ENCODE results near the gene MATR3.

Gene MATR3

DNA sequence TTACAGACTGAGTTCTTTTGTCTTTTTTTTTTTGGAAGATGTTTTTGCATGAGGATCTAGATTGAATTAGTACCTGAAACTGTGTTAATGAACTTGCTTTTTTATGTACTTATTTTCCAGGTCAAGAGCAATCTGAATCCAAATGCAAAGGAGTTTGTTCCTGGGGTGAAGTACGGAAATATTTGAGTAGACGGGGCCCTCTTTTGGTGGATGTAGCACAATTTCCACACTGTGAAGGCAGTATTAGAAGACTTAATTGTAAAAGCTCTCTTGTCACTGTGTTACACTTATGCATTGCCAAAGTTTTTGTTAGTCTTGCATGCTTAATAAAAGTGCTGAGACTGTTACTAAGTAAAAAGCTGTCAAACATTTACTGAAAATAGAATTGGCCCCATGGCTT, 75.1 kb downstream of the MATR3 start:
- H3K9ac ChIP-seq (ENCODE audit: low read length in 5 of 5) = no peak overlapping the region
- H3K9me3 ChIP-seq (ENCODE audit: control insufficient read depth in 5 of 5, low read length in 5 of 5) = no peaks in the 10 kb centered on the region
- H3K27me3 ChIP-seq (ENCODE audit: control insufficient read depth in 5 of 5, insufficient read depth in 4 of 5, low read length in 5 of 5) = no peaks in the 10 kb centered on the region
- no peak overlapping the region for H3K27ac ChIP-seq (ENCODE audit: low read depth, low read length)
- H3K36me3 ChIP-seq (ENCODE audit: control insufficient read depth in 5 of 5, insufficient read depth in 5 of 5, low read length in 5 of 5) = peaks cover 39 to 73% (median 59%) of the 10 kb centered on the region in 5 donors
- no peak overlapping the region for H3K4me3 ChIP-seq (ENCODE audit: low read depth in 1 of 5, low read length in 5 of 5)
- peaks cover 0 to 17% (median 4%) of the 10 kb centered on the region in 5 donors for H3K4me1 ChIP-seq (ENCODE audit: control insufficient read depth in 5 of 5, insufficient read depth in 5 of 5, low read length in 5 of 5)

- Histone ChIP-seq H3K4me3 (ENCODE audit: low read depth in 1 of 5, low read length in 5 of 5) (no peak overlapping the region), H3K9me3 (ENCODE audit: control insufficient read depth in 5 of 5, low read length in 5 of 5) (no peaks in the 10 kb centered on the region), H3K27me3 (ENCODE audit: control insufficient read depth in 5 of 5, insufficient read depth in 4 of 5, low read length in 5 of 5) (no peaks in the 10 kb centered on the region), H3K9ac (ENCODE audit: low read length in 5 of 5) (no peak overlapping the region), H3K4me1 (ENCODE audit: control insufficient read depth in 5 of 5, insufficient read depth in 5 of 5, low read length in 5 of 5) (peaks cover 0 to 20% (median 6%) of the 10 kb centered on the region in 5 donors), H3K27ac (ENCODE audit: low read depth, low read length) (no peak overlapping the region), H3K36me3 (ENCODE audit: control insufficient read depth in 5 of 5, insufficient read depth in 5 of 5, low read length in 5 of 5) (peaks cover 33 to 71% (median 57%) of the 10 kb centered on the region in 5 donors)
These were observed 75.6 kb downstream of the MATR3 start for GRCh38 chr5:139369181-139369580.

GRCh38 chr5:139371482-139372435, 78.2 kb downstream of the MATR3 start:
- Histone ChIP-seq H3K36me3 (ENCODE audit: control insufficient read depth in 5 of 5, insufficient read depth in 5 of 5, low read length in 5 of 5) (peaks cover 24 to 55% (median 44%) of the 10 kb centered on the region in 5 donors), H3K9me3 (ENCODE audit: control insufficient read depth in 5 of 5, low read length in 5 of 5) (no peaks in the 10 kb centered on the region), H3K4me3 (ENCODE audit: low read depth in 1 of 5, low read length in 5 of 5) (no peak overlapping the region), H3K4me1 (ENCODE audit: control insufficient read depth in 5 of 5, insufficient read depth in 5 of 5, low read length in 5 of 5) (peaks cover 0 to 20% (median 6%) of the 10 kb centered on the region in 5 donors), H3K27ac (ENCODE audit: low read depth, low read length) (no peak overlapping the region), H3K27me3 (ENCODE audit: control insufficient read depth in 5 of 5, insufficient read depth in 4 of 5, low read length in 5 of 5) (no peaks in the 10 kb centered on the region), H3K9ac (ENCODE audit: low read length in 5 of 5) (no peak overlapping the region)

DNA sequence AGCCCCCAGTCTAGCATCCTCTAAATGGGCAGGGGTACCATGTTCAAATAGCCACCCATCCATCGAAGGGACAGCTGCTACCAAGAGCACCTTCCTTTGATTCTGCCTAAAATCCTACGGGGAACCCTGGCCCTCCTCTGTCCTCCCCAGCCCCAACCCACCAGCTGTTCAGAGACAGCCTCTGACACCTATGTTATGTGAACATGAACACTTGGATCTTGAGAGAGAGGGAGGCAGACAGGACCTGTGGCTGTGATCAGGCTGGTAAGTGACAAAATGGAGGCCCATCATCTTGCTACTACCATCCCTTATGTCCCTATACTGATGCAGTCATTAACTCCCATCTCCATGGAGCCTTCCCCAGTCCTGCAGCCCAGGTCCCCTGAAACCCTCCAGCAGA, 81.4 kb downstream of the MATR3 start:
- Histone ChIP-seq H3K4me3 (ENCODE audit: low read depth in 1 of 5, low read length in 5 of 5) (no peak overlapping the region), H3K36me3 (ENCODE audit: control insufficient read depth in 5 of 5, insufficient read depth in 5 of 5, low read length in 5 of 5) (peaks cover 6 to 32% (median 23%) of the 10 kb centered on the region in 5 donors), H3K27me3 (ENCODE audit: control insufficient read depth in 5 of 5, insufficient read depth in 4 of 5, low read length in 5 of 5) (no peaks in the 10 kb centered on the region), H3K4me1 (ENCODE audit: control insufficient read depth in 5 of 5, insufficient read depth in 5 of 5, low read length in 5 of 5) (peaks cover 0 to 20% (median 9%) of the 10 kb centered on the region in 5 donors), H3K9ac (ENCODE audit: low read length in 5 of 5) (no peak overlapping the region), H3K27ac (ENCODE audit: low read depth, low read length) (no peak overlapping the region), H3K9me3 (ENCODE audit: control insufficient read depth in 5 of 5, low read length in 5 of 5) (no peaks in the 10 kb centered on the region)

GRCh38 chr5:139376364-139376763, 82.8 kb downstream of the MATR3 start:
- H3K27me3 ChIP-seq (ENCODE audit: control insufficient read depth in 5 of 5, insufficient read depth in 4 of 5, low read length in 5 of 5) = no peaks in the 10 kb centered on the region
- no peak overlapping the region for H3K9ac ChIP-seq (ENCODE audit: low read length in 5 of 5)
- H3K36me3 ChIP-seq (ENCODE audit: control insufficient read depth in 5 of 5, insufficient read depth in 5 of 5, low read length in 5 of 5) = peaks cover 3 to 28% (median 18%) of the 10 kb centered on the region in 5 donors
- H3K9me3 ChIP-seq (ENCODE audit: control insufficient read depth in 5 of 5, low read length in 5 of 5) = no peaks in the 10 kb centered on the region
- H3K4me3 ChIP-seq (ENCODE audit: low read depth in 1 of 5, low read length in 5 of 5) = no peak overlapping the region
- peaks cover 0 to 20% (median 9%) of the 10 kb centered on the region in 5 donors for H3K4me1 ChIP-seq (ENCODE audit: control insufficient read depth in 5 of 5, insufficient read depth in 5 of 5, low read length in 5 of 5)
- H3K27ac ChIP-seq (ENCODE audit: low read depth, low read length) = no peak overlapping the region

GRCh38 chr5:139377226-139377625, 83.7 kb downstream of the MATR3 start:
- Histone ChIP-seq H3K9me3 (ENCODE audit: control insufficient read depth in 5 of 5, low read length in 5 of 5) (no peaks in the 10 kb centered on the region), H3K36me3 (ENCODE audit: control insufficient read depth in 5 of 5, insufficient read depth in 5 of 5, low read length in 5 of 5) (peaks cover 0 to 20% (median 9%) of the 10 kb centered on the region in 5 donors), H3K4me3 (ENCODE audit: low read depth in 1 of 5, low read length in 5 of 5) (no peak overlapping the region), H3K27ac (ENCODE audit: low read depth, low read length) (no peak overlapping the region), H3K27me3 (ENCODE audit: control insufficient read depth in 5 of 5, insufficient read depth in 4 of 5, low read length in 5 of 5) (no peaks in the 10 kb centered on the region), H3K4me1 (ENCODE audit: control insufficient read depth in 5 of 5, insufficient read depth in 5 of 5, low read length in 5 of 5) (peaks cover 0 to 17% (median 9%) of the 10 kb centered on the region in 5 donors), H3K9ac (ENCODE audit: low read length in 5 of 5) (no peak overlapping the region)

DNA sequence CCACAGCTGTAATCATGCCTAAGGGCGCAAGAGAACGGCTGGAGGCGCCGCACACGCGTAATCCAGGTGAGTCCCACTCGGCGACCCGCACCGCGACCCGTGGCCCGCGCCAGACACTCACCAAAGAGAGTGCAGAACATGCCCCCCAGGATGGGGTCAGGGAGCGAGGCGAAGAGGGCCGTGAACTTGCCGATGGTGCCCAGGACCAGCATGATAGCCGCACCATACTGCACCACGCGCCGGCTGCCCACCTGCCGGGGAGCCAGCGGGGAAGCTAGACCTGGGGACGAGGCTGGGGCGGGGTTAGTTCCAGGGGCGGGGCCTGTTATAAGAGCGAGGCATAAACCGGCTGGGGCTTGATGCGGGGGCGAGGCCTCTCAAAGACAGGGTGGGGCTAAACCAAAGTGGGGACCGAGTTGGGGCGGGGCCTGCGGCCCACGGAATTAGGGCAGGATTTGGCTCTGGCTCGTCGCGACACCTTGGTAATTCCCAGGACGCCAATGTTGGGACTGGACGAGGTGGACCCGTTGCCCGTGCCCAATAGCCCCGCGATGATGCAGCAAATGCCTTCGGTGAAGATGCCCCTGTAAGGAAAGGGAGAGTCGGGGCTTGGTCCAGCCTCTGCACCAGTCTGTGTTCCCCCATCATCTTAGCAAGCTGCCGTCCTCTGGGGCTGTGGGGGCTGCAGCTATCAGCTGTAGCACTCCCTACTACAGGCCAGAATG, 84.7 kb downstream of the MATR3 start:
- Histone ChIP-seq H3K9ac (ENCODE audit: low read length in 5 of 5) (no peak overlapping the region), H3K27me3 (ENCODE audit: control insufficient read depth in 5 of 5, insufficient read depth in 4 of 5, low read length in 5 of 5) (no peaks in the 10 kb centered on the region), H3K4me3 (ENCODE audit: low read depth in 1 of 5, low read length in 5 of 5) (no peak overlapping the region), H3K36me3 (ENCODE audit: control insufficient read depth in 5 of 5, insufficient read depth in 5 of 5, low read length in 5 of 5) (peaks cover 0 to 20% (median 9%) of the 10 kb centered on the region in 5 donors), H3K4me1 (ENCODE audit: control insufficient read depth in 5 of 5, insufficient read depth in 5 of 5, low read length in 5 of 5) (peaks cover 0 to 9% (median 6%) of the 10 kb centered on the region in 5 donors), H3K27ac (ENCODE audit: low read depth, low read length) (no peak overlapping the region), H3K9me3 (ENCODE audit: control insufficient read depth in 5 of 5, low read length in 5 of 5) (no peaks in the 10 kb centered on the region)

DNA sequence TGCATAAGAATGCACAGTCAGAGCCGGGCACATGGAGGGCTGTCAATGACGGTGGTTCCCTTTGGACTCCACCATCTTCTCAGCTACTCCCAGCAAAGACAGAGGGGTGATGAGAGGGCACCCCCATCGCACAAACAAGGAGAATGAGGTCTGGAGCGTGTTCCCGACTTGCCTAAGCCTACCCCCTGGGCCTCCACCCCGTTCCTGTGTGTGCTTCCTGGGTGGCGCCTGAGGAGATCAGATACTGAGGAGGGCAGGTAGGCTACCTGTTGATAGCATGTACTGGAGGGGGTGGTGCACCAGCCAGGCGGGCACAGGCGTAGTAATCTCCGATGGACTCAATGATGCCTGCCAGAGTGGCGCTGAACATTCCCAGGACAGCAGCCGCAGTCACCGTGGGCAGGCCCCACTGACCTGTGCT, 85.4 kb downstream of the MATR3 start:
- H3K4me1 ChIP-seq (ENCODE audit: control insufficient read depth in 5 of 5, insufficient read depth in 5 of 5, low read length in 5 of 5) = peaks cover 0 to 5% (median under 1%) of the 10 kb centered on the region in 5 donors
- H3K27me3 ChIP-seq (ENCODE audit: control insufficient read depth in 5 of 5, insufficient read depth in 4 of 5, low read length in 5 of 5) = no peaks in the 10 kb centered on the region
- no peak overlapping the region for H3K9ac ChIP-seq (ENCODE audit: low read length in 5 of 5)
- H3K36me3 ChIP-seq (ENCODE audit: control insufficient read depth in 5 of 5, insufficient read depth in 5 of 5, low read length in 5 of 5) = peaks cover 0 to 14% (median 8%) of the 10 kb centered on the region in 5 donors
- H3K4me3 ChIP-seq (ENCODE audit: low read depth in 1 of 5, low read length in 5 of 5) = no peak overlapping the region
- no peaks in the 10 kb centered on the region for H3K9me3 ChIP-seq (ENCODE audit: control insufficient read depth in 5 of 5, low read length in 5 of 5)
- H3K27ac ChIP-seq (ENCODE audit: low read depth, low read length) = no peak overlapping the region

DNA sequence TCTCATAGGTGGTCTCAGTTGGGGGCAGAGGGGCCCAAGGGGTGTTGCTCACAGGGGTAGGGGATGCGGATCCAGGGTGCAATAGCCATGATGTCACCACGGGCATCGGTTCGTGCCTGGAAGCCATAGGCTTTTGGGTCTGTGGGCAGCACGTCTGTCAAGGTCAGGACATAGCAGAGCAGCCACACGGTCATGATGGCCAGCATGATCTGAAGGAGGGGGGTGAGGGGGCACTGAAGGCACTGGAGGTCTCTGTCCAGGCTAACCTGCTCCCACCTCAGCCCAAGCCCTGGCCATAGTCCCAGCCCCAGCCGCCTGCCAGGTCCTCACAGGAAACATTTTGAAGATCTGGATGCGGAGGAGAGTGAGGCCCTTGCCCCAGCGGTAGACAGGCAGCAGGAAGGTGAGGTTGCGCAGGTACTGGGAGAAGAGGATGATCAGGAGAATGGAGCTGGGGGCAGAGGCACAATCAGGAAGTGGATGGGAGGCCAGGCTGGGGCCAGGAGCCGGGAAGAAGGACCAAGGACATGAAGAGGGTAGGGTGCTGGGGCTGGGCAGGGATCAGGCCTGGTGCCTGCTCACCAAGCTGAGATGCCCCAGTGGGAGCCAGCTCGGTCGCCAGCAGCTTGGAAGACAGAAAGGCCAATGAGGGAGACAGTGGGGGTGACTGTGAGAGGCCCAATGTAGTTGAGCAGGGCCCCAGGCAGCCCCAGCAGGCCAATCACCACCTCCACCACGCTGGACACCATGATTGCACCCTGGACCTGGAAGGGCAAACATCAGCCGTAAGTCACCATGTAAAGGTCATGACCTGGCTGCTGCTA, 86.3 kb downstream of the MATR3 start:
- Histone ChIP-seq H3K27me3 (ENCODE audit: control insufficient read depth in 5 of 5, insufficient read depth in 4 of 5, low read length in 5 of 5) (no peaks in the 10 kb centered on the region), H3K36me3 (ENCODE audit: control insufficient read depth in 5 of 5, insufficient read depth in 5 of 5, low read length in 5 of 5) (peaks cover 0 to 7% (median 3%) of the 10 kb centered on the region in 5 donors), H3K9me3 (ENCODE audit: control insufficient read depth in 5 of 5, low read length in 5 of 5) (no peaks in the 10 kb centered on the region), H3K4me1 (ENCODE audit: control insufficient read depth in 5 of 5, insufficient read depth in 5 of 5, low read length in 5 of 5) (peaks cover 0 to 14% (median 8%) of the 10 kb centered on the region in 5 donors), H3K27ac (ENCODE audit: low read depth, low read length) (no peak overlapping the region), H3K9ac (ENCODE audit: low read length in 5 of 5) (no peak overlapping the region), H3K4me3 (ENCODE audit: low read depth in 1 of 5, low read length in 5 of 5) (no peak overlapping the region)

Data from subcutaneous abdominal adipose tissue (tissue), 5 donors.